Epidermal melanocyte (primary cell): ENCODE results near the gene SEMA4F.
A peak's percentile ranks its signal among the peaks of the same experiment; 100 is the strongest.
"Not testable (repeated sequence)": the region's sequence is repeated elsewhere in the genome, so short reads cannot be mapped to it uniquely, and the experiment has no call there.

Experiments used
- DNase-seq: peaks from one replicate; pipeline ENCODE4 v3.0.0; 2011; ENCODE audit warnings: low spot score; ENCODE audit not compliant: insufficient read length

SEMA4F gene, protein sequence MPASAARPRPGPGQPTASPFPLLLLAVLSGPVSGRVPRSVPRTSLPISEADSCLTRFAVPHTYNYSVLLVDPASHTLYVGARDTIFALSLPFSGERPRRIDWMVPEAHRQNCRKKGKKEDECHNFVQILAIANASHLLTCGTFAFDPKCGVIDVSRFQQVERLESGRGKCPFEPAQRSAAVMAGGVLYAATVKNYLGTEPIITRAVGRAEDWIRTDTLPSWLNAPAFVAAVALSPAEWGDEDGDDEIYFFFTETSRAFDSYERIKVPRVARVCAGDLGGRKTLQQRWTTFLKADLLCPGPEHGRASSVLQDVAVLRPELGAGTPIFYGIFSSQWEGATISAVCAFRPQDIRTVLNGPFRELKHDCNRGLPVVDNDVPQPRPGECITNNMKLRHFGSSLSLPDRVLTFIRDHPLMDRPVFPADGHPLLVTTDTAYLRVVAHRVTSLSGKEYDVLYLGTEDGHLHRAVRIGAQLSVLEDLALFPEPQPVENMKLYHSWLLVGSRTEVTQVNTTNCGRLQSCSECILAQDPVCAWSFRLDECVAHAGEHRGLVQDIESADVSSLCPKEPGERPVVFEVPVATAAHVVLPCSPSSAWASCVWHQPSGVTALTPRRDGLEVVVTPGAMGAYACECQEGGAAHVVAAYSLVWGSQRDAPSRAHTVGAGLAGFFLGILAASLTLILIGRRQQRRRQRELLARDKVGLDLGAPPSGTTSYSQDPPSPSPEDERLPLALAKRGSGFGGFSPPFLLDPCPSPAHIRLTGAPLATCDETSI

DNA sequence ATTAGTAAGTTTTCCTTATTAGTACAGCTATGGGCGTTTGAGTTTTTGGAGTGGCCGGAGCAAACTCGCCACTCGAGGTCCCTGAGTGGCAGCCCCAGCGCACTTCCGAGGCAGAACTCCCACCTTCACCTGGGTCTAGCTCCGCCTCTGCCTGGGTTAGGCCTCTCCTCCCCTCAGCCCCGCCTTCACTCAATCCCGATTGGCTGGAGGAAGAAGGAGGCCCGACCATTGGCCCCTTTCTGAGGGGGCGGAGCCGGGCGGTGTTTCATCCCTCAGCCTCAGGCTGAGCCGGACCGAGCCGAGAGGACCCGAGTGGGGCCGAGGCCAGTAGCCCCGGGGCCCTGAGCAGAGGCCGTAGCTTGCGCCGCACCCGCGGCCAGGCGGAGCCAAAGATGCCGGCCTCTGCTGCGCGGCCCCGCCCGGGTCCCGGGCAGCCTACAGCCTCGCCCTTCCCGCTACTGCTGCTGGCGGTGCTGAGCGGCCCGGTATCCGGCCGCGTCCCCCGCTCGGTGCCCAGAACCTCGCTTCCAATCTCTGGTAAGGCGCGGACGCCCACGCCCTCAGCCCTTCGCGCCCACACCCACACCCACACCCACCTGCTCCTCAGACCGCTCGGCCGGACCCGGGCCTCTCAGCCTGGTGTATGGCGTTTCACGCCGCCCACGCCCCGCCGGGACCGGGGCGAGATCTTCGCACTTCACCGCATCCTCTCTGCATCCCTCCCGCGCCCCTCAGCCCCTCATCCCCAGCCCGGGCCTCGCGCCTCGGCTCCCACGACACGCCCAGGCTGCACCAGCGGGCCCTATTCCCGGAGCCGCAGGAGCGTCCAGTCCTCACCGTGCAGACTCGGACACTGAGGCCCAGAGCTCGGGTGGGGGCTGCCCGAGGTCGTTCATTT is at the start of gene SEMA4F:
SEMA4F (plus strand) TSS at position 263 of the 898 bp plus-strand sequence; CDS start at position 393, 130 bp downstream.
- peak; percentile 93 for DNase-seq

DNA sequence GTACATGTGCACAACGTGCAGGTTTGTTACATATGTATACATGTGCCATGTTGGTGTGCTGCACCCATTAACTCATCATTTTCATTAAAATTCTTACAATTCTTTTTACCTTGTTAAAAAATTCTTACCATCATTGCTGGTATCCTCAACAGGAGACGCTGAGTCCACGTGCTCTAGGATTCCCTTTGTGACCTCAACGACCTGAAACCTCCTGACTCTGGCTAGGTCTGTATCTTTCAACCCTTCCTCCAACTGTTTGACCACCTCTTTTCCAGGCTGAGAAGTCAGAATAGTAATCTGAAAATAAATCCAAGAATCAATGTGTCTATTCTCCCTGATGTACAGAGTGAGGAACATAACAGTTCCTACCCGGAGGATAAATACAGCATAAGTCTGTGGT is 47.1 kb upstream of the SEMA4F start:
- no peak for DNase-seq

DNA sequence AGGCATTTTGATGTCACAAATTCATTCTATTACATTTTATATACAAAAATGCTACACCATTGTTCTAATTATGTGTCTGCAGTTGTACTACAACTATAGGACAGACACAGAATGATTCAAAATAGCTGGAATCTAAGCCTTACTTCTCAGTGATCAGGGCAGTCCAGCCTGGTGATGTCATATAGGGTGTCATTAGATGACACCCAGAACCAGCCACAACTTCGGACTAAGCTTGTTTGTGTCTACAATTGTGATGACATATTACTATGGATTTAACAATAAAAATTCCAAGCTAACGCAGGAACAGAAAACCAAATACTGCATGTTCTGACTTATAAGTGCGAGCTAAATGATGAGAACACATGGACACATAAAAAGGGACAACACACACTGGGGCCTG is 36.9 kb upstream of the SEMA4F start:
- no peak for DNase-seq

DNA sequence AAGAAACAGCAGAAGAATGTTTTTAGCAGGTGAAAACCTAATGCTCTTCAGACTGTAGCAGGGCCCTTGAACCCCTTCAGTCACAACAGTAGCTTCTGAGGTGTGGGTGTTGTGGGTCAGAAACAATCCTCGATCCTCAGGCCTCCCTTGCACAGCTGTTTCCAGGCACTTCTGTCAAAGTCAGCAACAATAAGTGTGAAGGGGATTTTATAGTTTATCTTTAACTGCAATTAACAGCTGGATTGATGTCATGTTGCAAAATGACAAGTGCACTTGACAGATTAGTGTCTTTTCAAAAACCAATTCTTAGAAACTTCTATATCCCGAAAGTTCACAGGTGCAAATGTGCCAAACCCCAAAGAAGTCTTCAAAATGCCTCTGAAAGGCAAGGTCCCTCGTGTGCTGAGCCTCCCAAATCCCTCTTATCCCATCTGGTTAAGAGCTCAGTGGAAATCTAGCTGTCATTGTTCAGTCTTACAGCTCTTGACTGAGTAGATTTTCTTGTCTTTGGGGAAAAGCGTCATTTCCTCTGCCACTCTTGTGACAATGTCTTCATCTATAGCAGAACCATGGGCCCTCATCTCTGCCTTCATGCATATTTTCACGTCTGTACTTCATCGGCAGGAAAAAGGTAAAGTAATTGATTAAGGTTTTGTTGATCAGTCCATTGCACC is 35.5 kb upstream of the SEMA4F start:
- DNase-seq: no peak

DNA sequence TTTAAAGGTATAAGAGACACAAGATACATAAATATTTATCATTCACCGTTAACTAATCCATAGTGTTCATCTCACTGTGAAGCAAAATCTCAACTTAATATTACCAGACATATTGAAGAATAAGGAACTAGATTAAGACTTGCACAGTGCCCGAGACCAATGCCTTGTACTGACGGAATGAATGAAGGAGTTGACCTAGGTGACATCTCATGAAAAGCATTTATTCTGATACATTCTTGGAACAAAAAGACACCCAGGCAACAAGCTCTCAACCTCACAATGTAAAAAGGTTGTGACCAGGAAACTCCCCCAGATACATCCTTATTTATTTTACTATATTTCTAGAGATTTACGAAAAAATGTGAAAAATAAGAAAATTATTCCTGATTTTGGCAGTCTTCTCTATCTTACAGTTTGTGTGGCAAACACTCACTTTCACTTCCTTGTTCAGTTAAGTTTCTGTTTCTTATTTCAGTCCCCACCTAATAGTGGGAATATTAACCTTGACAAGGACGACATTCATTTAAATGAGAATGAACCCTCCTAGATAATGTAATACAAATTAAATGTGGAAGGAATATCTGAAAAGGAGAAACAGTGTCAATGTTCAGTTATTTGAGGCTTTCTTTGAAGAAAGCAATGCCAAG is 34.3 kb upstream of the SEMA4F start:
- DNase-seq: no peak

DNA sequence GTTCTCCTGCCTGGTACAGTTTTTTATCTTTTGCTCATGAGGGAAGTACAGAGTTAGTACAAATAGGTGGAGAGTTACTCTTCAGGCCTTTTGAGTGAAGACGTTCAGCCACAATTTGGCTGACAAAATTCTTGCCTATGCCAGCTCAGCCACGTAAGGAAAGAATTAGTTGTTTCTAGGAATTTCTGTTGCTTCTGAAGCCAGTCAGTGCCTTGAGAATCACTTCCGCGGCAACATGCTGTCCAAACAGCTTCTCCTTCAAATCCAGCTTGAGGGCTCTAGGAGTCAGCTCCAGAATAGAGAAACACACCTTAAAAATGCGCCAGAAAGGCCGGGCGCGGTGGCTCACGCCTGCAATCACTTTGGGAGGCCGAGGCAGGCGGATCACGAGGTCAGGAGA is 33.4 kb upstream of the SEMA4F start:
- no peak for DNase-seq

DNA sequence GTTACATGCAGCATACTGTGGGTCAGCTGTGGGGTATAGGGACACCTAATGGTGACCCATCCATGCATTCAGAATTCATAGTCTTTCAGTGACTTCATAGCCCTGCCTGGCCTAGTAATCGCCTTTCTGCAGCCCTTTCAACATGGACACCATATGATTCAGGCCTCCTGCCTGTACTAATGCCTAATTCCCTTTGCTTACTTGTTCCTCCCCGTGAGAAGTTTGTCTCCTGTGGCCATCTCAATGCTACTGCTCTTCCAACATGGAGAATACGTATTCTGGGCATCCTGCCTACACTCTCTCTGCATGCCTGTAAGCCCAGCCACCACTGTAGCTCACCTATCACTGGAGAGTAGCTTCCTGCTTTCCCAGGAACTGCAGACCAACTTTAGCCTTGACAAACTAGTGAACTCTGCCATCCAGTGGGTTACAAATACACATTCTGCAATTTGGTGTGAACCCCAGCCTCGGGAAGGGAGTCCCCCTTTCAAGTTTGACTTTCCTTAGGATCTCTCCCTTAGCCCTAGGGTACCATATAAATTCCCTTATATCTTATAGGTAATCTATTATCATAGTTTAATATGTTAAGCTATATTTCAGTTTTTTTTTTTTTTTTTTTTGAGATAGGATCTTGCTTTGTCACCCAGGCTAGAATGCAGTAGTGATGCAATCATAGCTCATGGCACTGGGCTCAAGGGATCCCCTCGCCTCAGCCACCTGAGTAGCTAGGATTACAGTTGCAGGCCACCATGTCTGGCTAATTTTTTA is 28.2 kb upstream of the SEMA4F start:
- DNase-seq: no peak

DNA sequence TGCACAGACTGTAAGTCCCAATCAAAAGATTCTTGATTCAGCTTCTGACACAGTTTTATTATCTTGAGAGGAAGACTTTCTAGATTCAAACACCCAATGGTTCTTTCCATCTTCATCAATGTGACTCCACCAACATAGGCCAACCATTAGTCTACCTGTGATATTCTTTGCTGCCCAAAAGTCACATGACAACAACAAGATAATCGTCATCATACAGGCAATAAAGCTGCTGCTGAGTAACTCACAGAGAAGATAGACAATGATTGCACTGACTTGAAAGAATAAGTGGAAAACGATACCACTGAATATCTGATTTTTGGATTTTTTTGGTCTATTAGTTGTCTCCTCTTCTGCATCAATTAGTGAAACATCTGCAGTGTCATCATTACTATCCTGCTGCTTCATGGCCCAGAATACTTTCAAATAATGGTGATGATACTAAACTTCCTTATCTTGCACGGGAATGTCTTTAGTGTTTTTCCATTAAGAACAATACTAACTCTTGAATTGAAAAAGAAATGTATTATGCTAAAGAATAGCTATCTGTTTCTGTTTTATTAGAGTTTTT is 25.4 kb upstream of the SEMA4F start:
- DNase-seq: no peak

DNA sequence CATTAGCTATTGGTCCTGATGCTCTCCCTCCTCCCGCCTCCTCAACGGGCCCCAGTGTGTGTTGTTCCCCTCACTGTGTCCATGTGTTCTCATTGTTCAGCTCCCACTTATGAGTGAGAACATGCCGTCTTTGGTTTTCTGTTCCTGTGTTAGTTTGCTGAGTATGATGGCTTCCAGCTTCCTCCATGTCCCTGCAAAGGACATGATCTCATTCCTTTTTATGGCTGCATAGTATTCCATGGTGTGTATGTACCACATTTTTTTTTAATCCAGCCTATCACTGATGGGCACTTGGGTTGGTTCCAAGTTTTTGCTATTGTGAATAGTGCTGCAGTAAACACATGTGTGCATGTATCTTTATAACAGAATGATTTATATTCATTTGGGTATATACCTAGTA is 23.6 kb upstream of the SEMA4F start:
- DNase-seq: not testable (repeated sequence)

DNA sequence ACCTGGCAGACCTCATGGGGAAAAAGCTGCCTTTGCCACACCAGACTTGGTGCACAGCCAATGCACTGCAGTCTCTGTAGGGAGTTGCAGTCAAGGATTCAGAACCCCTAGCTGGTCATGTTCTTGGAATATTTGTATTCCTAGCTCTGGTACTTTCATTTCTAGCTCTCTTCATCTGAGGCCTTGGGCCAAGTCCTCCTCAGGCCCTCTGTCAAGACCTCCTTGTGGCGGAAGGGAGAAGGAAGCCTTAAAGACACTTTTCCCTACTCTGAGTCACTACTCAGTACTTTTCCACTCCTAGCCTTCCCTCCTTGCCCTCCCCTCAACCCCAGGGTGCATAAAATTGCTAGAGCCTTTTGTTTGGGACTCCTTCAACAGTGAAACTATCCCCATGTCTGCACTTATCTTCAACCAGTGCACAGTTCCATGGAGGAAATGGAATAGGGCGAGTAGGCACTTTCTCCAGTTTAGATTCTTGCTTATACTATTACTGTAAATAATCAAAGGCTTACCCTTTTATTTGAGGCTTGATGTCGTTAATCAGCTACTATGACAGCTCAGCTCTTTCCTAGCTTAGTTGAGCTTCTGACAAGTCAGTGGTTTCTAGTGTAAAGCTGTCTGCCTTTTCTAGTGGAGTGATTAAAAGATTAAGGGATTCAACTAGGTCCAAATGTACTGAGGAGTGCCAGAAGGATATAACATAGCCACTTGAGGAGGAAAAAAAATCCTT is 21.7 kb upstream of the SEMA4F start:
- no peak for DNase-seq

DNA sequence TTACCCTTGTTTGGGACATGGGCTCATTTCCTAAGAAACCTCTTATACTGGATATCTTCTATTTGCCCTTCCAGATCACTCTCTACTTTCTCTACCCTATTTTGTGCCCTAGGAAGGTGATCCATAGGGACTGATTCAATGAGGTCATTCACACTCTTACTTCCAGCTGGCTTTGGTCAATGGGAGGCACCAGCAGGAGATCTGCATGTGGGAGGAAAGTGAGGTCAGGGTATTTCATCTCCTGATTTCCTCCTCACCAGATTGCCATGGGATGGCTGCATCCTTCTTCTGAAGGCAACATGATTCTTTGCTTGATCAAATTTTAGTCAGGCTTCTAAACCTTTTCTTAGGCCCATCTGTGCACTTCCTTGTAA is 21.1 kb upstream of the SEMA4F start:
- DNase-seq: no peak

DNA sequence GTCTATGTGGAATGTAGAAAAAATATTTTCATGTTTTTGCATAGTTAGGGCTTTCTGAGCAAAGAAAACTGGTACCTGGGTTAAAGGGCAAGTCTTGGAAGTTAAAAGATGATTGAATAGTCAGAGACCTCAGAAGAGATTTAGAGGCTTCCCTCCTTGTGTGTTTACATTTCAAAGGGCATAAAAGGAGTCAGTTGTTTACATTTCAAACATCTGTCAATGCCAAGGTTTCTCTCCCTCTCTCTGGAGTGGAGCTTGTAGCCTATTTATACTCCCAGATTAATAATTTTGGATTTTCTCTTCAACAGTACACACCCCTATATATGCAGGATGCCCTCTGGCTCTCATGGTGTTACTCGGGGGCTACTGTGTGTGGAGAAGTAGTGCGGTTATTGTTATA is 14.5 kb upstream of the SEMA4F start:
- DNase-seq: no peak

DNA sequence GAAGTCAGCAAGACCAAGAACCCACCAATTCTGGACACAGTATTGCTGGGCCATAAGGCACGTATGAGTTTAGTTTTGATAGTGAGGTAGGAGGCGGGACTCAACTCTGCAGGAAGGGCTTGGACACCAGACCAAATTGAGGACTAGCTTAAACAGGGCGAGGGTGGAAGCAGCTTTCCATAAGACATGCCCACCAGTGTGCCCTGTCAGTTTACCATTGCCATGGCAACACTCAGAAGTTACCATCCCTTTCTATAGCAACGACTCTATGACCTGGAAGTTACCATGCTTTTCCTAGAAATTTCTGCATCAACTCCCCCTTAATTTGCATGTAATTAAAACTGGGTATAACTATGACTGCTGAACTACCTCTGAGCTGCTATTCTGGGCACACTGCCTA is 8.7 kb upstream of the SEMA4F start:
- no peak for DNase-seq

DNA sequence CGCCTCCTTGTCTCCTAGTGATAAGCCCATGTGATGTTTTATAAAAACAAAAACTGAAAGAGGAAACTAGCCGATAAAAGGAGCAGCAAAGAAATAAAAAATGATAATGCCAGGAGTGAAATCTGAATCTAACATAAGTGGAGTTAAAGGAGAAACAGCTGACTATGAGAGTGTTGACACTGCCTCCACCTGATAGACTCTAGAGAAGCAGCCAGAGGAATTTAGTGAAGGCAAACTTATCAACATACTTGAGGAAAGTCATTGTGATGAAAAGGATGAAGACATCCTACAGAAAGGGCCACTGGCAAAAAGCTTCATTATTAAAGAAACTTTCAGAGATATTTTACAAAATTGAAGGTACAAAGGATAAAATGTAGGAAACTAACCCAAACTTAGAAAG is 7.8 kb upstream of the SEMA4F start:
- no peak for DNase-seq

DNA sequence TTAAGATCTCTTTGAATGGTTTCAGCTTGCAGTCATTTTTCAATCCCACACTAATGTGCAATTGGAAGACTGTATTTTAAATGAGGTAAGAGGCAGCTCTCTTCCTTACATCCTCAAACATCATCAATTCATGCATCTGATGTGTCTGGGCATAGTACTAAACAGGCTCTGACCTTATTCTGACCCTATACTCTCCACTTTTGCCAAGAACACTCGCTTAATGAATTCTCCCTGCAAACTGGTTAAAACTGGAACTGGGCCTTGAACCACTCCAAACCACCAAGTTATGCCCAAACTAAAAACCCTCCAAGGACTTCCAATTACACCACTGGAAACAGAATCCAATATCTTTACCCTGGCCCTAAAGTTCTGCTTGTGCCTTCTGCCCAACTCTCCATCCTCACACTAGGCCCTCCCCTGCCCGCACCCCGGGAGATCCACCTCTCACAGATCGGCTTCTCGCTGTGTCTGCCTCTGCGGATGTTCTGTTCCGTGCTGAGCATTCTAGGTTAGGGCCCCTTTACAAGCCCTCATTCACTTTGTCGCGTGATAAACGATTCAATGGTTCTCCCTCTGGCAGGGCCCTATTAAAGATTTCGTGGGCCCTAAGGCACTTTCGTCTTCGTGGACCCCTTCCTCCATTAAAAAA is 7.1 kb upstream of the SEMA4F start:
- DNase-seq: no peak

DNA sequence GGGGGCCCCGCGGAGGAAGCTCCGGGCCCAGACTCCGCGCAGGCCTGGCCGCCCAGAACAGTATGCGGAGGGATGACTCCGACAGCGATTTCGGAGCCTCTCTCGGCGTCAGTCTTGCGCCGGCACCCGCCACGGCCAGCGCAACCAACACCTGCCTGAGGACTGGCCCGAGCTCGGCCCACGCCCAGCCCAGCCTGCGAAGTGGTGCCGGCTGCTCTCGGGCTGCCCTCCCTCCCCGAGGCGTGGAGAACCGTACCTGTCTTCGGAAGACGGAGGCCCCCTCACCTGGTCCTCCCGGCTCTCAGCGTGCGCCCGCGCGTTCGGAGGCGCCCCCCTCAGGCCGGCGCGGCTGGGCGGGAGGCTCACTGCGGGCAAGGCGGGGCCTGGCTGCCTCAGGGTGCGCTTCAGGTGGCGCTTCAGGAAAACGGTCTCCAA is 6.0 kb upstream of the SEMA4F start, which contains the start of gene M1AP:
M1AP (minus strand) TSS at position 322 of the 435 bp plus-strand sequence. CDS start 8,055 bp downstream, outside the sequence.
- no peak for DNase-seq

DNA sequence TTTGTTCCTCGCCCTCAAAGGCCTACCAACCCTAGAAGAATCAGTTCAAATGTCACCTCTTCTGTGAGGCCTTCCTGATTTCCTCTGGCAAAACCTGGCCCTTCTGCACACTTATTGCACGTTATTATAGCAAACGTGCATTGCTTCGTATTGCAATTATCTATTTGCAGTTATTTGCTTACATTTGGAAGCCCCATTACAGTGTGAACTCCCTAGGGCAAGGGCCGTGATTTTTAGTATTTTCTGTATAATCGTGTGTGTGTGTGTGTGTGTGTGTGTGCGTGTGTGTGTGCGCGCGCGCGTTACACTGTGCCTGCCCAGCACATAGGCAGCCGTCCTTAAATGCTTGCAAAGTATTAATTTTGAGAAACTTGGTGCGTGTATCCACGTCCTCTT is 460 bp upstream of the SEMA4F start:
- no peak for DNase-seq

DNA sequence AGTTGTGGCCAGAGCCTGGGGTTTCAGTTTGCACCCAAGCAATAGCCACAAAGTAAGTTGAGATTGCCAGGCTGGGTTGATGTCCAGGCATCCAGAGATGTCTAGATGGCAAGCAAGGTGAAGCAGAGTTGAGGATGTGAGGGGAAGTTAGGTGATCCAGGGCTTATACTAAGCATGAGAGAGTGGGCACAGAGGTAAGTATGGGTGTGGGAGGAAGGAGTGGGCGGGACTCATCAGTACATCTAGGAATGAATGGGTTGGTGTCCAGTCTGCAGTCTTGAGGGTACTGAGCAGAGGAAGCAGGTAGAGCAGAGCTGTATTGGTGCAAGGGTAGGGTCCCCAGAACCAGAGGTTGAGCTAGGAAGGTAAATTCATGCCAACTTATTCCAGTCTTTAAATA is 1.5 kb downstream of the SEMA4F start:
- no peak for DNase-seq
